CD14-positive monocyte (primary cell): ENCODE measurements around the gene CIZ1. TPM values are rescaled to one million over a fixed set of nuclear protein-coding genes. Genes with fewer than 3 reads are reported as not detected.

Experiments
- DNase-seq, 3 donors: peaks; one replicate each; pipeline ENCODE4 v3.0.0-alpha.2; 2011 to 2022
- H2AFZ ChIP-seq: 2 replicates; pipeline ENCODE4 v1.6.0; 2012; ENCODE audit warnings: mild to moderate bottlenecking, low read depth, low read length, inconsistent platforms; ENCODE audit not compliant: insufficient read depth, poor library complexity, severe bottlenecking
- H3K27ac ChIP-seq, 2 donors: 1 replicate in 1 of 2; 2 replicates in 1 of 2; pipeline ENCODE4 v1.5.1; 2012 to 2013; ENCODE audit warnings: low read length in 2 of 2, control low read depth in 1 of 2, inconsistent platforms in 1 of 2, low read depth in 1 of 2, mild to moderate bottlenecking in 1 of 2
- H3K27me3 ChIP-seq, 2 donors: one replicate each; pipeline versions ENCODE4 v1.6.0 to v1.6.1; 2011 to 2013; ENCODE audit warnings: low read length in 2 of 2; ENCODE audit not compliant: control insufficient read depth in 2 of 2, insufficient read depth in 2 of 2
- H3K36me3 ChIP-seq, 2 donors: replicated peaks in 1 of 2; 1 replicate in 1 of 2; 2 replicates in 1 of 2; pipeline versions ENCODE4 v1.5.1 to v1.6.1; 2012 to 2013; ENCODE audit warnings: low read length in 2 of 2, control low read depth in 1 of 2, inconsistent platforms in 1 of 2, mild to moderate bottlenecking in 1 of 2; ENCODE audit not compliant: insufficient read depth in 2 of 2, control insufficient read depth in 1 of 2
- H3K4me1 ChIP-seq, 2 donors: 1 replicate in 1 of 2; 2 replicates in 1 of 2; pipeline versions ENCODE4 v1.5.1 to v1.6.1; 2012 to 2013; ENCODE audit warnings: low read length in 2 of 2, control low read depth in 1 of 2, inconsistent platforms in 1 of 2, mild to moderate bottlenecking in 1 of 2, moderate library complexity in 1 of 2; ENCODE audit not compliant: insufficient read depth in 2 of 2, control insufficient read depth in 1 of 2
- H3K4me2 ChIP-seq: replicated peaks from 2 replicates; pipeline ENCODE3; 2012; ENCODE audit warnings: low read length, moderate library complexity, mild to moderate bottlenecking; ENCODE audit not compliant: poor library complexity, severe bottlenecking; ENCODE audit errors: extremely low read depth
- H3K4me3 ChIP-seq, 3 experiments: fragments of 200-600 bp in 1 of 3; sonication (generic) in 1 of 3; replicated peaks in 1 of 3; 1 replicate in 2 of 3; 2 replicates in 1 of 3; pipeline ENCODE4 v1.5.1; 2011 to 2013; ENCODE audit warnings: low read length in 3 of 3, mild to moderate bottlenecking in 3 of 3, control low read depth in 2 of 3, low read depth in 2 of 3, inconsistent platforms in 1 of 3, moderate library complexity in 1 of 3
- H3K79me2 ChIP-seq: 2 replicates; pipeline ENCODE4 v1.6.0; 2012; ENCODE audit warnings: mild to moderate bottlenecking, control low read depth, inconsistent platforms, low read length, moderate library complexity; ENCODE audit not compliant: insufficient read depth
- H3K9ac ChIP-seq: 2 replicates; pipeline ENCODE4 v1.6.0; 2017; ENCODE audit warnings: low read length, mild to moderate bottlenecking; ENCODE audit not compliant: insufficient read depth, poor library complexity, severe bottlenecking
- H3K9me3 ChIP-seq, 2 donors: replicated peaks in 1 of 2; 1 replicate in 1 of 2; 2 replicates in 1 of 2; pipeline versions ENCODE4 v1.5.1 to v1.6.1; 2012 to 2013; ENCODE audit warnings: low read length in 2 of 2, control low read depth in 1 of 2; ENCODE audit not compliant: control insufficient read depth in 1 of 2, insufficient read depth in 1 of 2
- H4K20me1 ChIP-seq: 2 replicates; pipeline ENCODE4 v1.6.0; 2012; ENCODE audit warnings: mild to moderate bottlenecking, low read length, control low read depth, moderate library complexity; ENCODE audit not compliant: insufficient read depth
- H3K27ac Mint-ChIP-seq, 7 donors: one replicate each; pipeline ENCODE4 v1.8.0; 2020; ENCODE audit warnings: mild to moderate bottlenecking in 7 of 7, mixed read lengths in 7 of 7, moderate library complexity in 6 of 7, inconsistent platforms in 2 of 7
- H3K27me3 Mint-ChIP-seq, 3 donors: one replicate each; pipeline ENCODE4 v1.8.0; 2021 to 2022; ENCODE audit warnings: low read depth in 3 of 3, mild to moderate bottlenecking in 3 of 3, mixed read lengths in 3 of 3, moderate library complexity in 3 of 3, inconsistent platforms in 1 of 3
- H3K36me3 Mint-ChIP-seq, 2 donors: one replicate each; pipeline ENCODE4 v1.8.0; 2020; ENCODE audit warnings: mixed read lengths in 2 of 2, inconsistent platforms in 1 of 2, mild to moderate bottlenecking in 1 of 2
- H3K4me1 Mint-ChIP-seq: one replicate; pipeline ENCODE4 v1.8.0; 2020; ENCODE audit warnings: mild to moderate bottlenecking, mixed read lengths
- H3K4me3 Mint-ChIP-seq, 2 donors: one replicate each; pipeline ENCODE4 v1.8.0; 2020; ENCODE audit warnings: mild to moderate bottlenecking in 2 of 2, mixed read lengths in 2 of 2, moderate library complexity in 1 of 2
- H3K9me3 Mint-ChIP-seq, 7 donors: one replicate each; pipeline ENCODE4 v1.8.0; 2020 to 2022; ENCODE audit warnings: mixed read lengths in 7 of 7, mild to moderate bottlenecking in 6 of 7, moderate library complexity in 6 of 7, inconsistent platforms in 2 of 7
- WGBS: methylation state at CpG from one replicate; pipeline ENCODE4 v1.1.5; 2013; ENCODE audit warnings: missing lambda C conversion rate; ENCODE audit not compliant: insufficient coverage; 5-methylcytosine and 5-hydroxymethylcytosine counted together
- intact Hi-C, 2 donors: fragments of 100-400 bp; cut with micrococcal nuclease; formaldehyde crosslinking; loops; one replicate each; pipeline versions ENCODE4 v1.15.0 to v1.15.1; 2023
- polyA plus RNA-seq, 3 donors: library from polyadenylated mRNA; depleted of rRNA in 1 of 3; unstranded in 2 of 3; stranded (reverse) in 1 of 3; fragments of 300-500 nt in 2 of 3; fragments of >200 nt in 1 of 3; fragmentation: Illumina TruSeq in 2 of 3; gene quantifications; 1 replicate in 2 of 3; 2 replicates in 1 of 3; pipeline ENCODE4 v1.2.3, GENCODE V29; 2012 to 2021
- TF ChIP-seq, protein P1 (sequence below): fragments of 200-600 bp; IDR thresholded peaks from one replicate; pipeline ENCODE4 v1.8.0; 2022; ENCODE audit warnings: antibody characterized with exemption, mild to moderate bottlenecking

The CIZ1 gene
- polyA plus RNA-seq, 3 donors, result 3.4 to 53.7 (median 5.9) TPM

DNA sequence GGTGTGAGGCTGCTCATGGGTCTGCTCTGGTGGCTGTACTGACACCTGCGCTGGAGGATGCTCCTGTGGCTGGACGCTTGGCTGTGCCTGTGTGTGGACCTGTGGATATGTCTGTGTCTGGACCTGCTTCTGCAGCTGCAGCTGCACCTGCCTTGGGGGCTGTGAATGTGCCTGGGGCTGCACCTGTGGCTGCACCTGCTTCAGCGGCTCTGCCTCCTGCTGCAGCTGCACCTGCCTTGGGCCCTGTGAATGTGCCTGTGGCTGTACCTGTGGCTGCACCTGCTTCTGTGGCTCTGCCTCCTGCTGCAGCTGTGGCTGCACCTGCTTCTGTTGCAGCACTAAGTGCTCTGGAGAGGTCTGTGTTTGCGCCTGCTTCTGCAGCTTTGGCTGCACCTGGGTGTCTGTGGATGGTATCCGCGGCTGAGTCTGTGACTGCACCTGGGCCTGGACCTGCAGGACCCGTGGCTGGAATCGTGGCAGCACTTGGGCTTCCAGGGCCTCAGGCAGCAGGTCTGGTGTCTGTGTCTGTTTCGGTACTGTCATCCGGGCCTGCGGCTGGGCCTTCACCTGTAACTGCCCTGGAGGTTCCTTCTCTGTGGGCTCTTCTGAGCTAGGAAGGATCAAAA, 12.5 kb downstream of the CIZ1 start:
- Histone ChIP-seq H3K27ac (no peak overlapping the region), H2AFZ (no peak overlapping the region), H3K36me3 (peaks cover 74 to 89% of the 10 kb centered on the region in 2 donors), H4K20me1 (no peaks in the 10 kb centered on the region), H3K4me2 (no peak overlapping the region), H3K9me3 (peaks cover 5 to 16% of the 10 kb centered on the region in 2 donors), H3K4me3 (no peak overlapping the region), H3K4me1 (no peaks in the 10 kb centered on the region), H3K9ac (no peak overlapping the region), H3K79me2 (no peaks in the 10 kb centered on the region), H3K27me3 (no peaks in the 10 kb centered on the region)
- intact Hi-C loops, result no loop called here
- Mint-ChIP-seq H3K4me1 (no peaks in the 10 kb centered on the region), H3K9me3 (peaks cover 3 to 26% (median 14%) of the 10 kb centered on the region in 7 donors), H3K4me3 (no peak overlapping the region), H3K36me3 (peaks cover 79 to 97% of the 10 kb centered on the region in 2 donors), H3K27ac (no peak overlapping the region), H3K27me3 (peaks cover 0 to 4% (median 0%) of the 10 kb centered on the region in 3 donors)
- 100% methylated on average over 11 of the region's 11 CpGs for WGBS
- no peak for DNase-seq
- TF ChIP-seq, protein P1, sequence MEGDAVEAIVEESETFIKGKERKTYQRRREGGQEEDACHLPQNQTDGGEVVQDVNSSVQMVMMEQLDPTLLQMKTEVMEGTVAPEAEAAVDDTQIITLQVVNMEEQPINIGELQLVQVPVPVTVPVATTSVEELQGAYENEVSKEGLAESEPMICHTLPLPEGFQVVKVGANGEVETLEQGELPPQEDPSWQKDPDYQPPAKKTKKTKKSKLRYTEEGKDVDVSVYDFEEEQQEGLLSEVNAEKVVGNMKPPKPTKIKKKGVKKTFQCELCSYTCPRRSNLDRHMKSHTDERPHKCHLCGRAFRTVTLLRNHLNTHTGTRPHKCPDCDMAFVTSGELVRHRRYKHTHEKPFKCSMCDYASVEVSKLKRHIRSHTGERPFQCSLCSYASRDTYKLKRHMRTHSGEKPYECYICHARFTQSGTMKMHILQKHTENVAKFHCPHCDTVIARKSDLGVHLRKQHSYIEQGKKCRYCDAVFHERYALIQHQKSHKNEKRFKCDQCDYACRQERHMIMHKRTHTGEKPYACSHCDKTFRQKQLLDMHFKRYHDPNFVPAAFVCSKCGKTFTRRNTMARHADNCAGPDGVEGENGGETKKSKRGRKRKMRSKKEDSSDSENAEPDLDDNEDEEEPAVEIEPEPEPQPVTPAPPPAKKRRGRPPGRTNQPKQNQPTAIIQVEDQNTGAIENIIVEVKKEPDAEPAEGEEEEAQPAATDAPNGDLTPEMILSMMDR, result no peak

DNA sequence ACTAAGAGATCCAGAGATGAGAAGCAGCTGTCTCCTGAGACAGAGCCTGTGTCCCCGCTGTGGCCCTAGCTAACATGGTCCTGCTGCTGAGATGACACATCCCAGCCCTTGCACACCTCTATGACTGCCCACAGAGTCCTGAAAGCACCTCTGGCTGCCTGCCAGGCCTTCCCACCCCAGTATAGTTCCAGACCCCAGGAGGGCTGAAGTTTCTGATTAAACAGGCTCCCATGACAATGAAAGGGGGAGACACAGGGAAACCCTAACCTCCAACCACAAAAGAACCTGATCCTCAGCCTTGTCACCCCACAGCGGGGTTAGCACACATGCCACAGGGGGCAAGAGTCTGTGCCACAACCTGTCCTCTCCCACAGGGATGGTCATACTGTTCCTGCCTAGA, 15.6 kb downstream of the CIZ1 start:
- no peak overlapping the region for H3K4me3 ChIP-seq
- H3K4me2 ChIP-seq, result no peak overlapping the region
- H3K36me3 ChIP-seq, result peaks cover 61 to 71% of the 10 kb centered on the region in 2 donors
- no peak for DNase-seq
- Mint-ChIP-seq H3K27ac (peak overlapping the region in 1 of 7 donors; percentile 0), H3K4me3 (no peak overlapping the region), H3K27me3 (peaks cover 0 to 2% (median 0%) of the 10 kb centered on the region in 3 donors), H3K36me3 (peaks cover 64 to 85% of the 10 kb centered on the region in 2 donors), H3K9me3 (peaks cover 3 to 20% (median 12%) of the 10 kb centered on the region in 7 donors), H3K4me1 (no peaks in the 10 kb centered on the region)
- no peaks in the 10 kb centered on the region for H4K20me1 ChIP-seq
- no peaks in the 10 kb centered on the region for H3K4me1 ChIP-seq
- no peak overlapping the region for H3K9ac ChIP-seq
- TF ChIP-seq, protein P1, result no peak
- H3K9me3 ChIP-seq, result peaks cover 5 to 16% of the 10 kb centered on the region in 2 donors
- WGBS, result no CpG with 5 or more reads among the region's 2 CpGs
- intact Hi-C loops, result no loop called here
- H2AFZ ChIP-seq, result no peak overlapping the region
- H3K79me2 ChIP-seq, result no peaks in the 10 kb centered on the region
- H3K27ac ChIP-seq, result no peak overlapping the region
- no peaks in the 10 kb centered on the region for H3K27me3 ChIP-seq
